GM18873 (cell line): ENCODE data around the gene MAP2K5.

Experiments used
- ATAC-seq: cut with Tn5 transposase; IDR thresholded peaks from one replicate; pipeline ENCODE4 v1.9.1; 2021; ENCODE audit warnings: mild to moderate bottlenecking, moderate library complexity, moderate number of reproducible peaks; ENCODE audit not compliant: unreplicated experiment, low FRiP score

The MAP2K5 gene

GRCh38 chr15:67542420-67543347, at the start of gene MAP2K5:
MAP2K5 (plus strand) TSS chr15:67542703; CDS start chr15:67543336, 633 bp downstream.
- ATAC-seq = no peak

DNA sequence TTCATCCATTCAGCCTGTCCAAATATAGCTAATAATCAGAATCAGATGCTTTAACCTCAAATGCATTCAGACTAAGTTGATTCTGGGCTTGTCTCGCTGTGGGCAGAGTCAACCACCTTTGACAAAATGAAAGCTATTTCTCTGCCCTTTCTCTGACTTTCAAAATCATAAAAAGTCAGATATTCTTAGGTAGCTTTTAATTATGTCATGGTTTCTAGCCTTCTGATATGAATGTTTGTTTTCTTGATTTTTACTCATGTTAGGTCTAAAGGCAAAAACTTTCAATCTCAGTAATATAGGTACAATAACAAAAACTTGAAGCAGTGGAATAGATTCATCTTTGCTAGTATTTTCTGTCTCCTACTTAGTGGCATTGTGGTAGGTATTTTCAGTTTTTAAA, 46.9 kb upstream of the MAP2K5 start:
- no peak for ATAC-seq

- no peak for ATAC-seq
Observed at GRCh38 chr15:67501177-67501835, 41.2 kb upstream of the MAP2K5 start.

- ATAC-seq = no peak
Observed at GRCh38 chr15:67501836-67502461, 40.6 kb upstream of the MAP2K5 start.

GRCh38 chr15:67504056-67504455, 38.4 kb upstream of the MAP2K5 start:
- ATAC-seq = no peak

GRCh38 chr15:67504796-67505195, 37.7 kb upstream of the MAP2K5 start:
- ATAC-seq = no peak

DNA sequence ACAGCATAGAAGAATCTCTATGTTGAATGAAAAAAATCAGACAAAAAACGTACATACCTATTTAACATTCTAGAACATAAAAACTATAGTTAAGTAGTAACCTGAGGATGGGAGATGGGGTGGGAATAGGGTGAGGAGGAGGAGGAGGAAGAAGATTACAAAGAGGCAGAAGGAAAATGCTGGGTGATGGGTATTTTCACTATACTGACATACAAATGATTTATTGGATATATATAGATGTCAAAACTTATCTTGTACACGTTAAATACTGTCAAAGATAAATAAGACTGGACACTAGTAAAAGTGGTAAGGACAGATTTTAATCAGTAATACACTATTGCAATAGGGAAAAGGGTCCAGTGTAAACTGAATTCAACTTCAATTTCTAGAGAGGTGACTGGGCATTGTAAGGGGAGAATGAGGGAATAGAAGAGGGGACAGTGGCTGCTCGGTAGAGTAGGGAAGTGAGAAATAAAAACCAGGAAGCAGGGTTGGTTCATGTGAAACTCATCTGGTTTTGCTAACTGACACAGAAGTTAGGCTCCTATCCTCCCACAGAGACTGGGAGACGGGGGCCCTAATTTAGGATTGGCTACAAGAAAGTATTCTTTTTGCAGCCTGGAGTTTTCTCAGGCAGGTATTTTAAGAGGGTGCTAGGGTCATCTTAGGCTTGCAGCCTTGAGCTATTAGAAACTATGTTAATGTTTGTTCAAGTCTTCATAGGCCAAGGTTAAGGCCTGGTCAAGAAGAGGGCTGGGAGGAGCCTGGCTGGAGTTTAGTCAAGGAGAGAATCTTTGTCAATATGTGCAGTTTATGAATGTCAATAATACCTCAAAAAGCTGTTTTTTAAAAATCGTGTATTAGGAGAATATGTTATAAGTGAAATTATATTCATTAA, 36.6 kb upstream of the MAP2K5 start:
- ATAC-seq = no peak

DNA sequence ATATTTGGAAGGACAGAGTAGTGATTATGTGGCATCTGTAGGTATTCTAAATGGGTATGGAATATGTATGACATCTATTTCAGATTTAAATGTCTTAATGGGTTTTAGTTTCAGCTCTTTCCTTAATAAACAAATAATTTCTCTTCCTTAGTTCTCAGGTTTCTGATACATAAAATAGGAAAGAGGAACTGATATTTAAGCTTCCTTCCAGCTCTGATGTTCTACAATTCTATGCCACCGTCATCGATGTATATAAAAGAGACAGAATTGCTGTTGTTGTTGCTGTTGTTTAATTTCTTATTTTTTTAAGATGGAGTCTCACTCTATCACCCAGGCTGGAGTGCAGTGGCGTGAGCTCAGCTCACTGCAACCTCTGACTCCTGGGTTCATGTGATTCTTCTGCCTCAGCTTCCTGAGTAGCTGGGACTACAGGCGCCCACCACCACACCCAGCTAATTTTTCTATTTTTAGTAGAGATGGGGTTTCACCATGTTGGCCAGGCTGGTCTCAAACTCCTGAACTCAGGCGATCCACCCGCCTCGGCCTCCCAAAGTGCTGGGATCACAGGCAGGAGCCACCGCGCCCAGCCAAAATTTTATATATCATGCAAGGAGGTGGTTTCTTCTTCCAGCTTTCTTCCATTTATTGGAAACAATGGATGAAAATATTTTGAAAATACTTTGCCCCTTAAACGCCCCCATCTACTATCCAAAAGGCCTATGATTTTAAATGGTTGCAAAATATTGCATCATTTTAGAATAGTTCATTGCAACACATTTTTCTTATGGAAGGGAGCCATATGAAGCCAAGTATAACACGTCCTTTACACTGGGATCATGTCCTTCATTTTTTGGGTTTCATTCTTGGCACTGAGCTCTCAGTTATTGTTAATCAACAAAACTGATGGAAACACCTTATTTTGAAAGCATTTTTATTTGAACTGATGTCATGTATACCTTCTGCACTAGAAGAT, 35.4 kb upstream of the MAP2K5 start:
- ATAC-seq = no peak

DNA sequence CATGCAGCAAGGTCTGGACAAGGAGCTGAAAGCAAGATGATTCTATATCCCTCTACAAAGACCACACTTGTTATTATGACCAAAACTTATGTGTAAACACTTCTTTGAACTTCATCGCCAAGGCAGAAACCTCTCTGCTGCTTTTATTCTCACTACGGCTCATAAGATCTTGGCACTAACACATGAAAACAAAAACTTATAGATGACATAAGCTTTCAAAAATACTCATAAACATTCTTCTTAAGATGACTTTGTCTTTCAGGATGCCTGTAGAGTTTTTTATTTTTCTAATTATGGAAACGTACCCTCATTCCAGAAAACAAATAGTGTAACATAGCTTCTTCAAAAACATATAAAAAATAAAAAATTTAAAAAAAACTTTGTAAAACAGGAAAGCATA, 34.1 kb upstream of the MAP2K5 start:
- ATAC-seq = no peak

DNA sequence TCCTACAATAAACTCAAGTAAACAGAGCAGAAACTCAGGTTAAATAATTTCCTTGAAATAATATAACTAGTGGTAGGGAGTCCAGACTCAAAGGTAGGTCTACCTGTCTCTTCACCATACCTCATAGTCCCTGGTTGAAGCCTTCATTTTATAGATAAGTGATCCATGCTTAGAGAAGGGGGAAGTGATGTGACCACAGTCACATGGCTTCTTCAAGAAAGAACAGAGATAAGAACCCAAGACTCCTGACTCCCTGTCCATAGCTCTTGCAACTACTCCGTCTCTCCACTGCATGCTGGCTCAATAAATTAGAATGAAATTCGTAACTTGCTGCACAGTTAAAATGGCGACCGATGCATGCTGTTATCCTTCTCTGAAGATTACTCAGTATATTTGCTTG, 32.6 kb upstream of the MAP2K5 start:
- ATAC-seq = no peak

- ATAC-seq = no peak
Observed at GRCh38 chr15:67510597-67511190, 31.8 kb upstream of the MAP2K5 start.

DNA sequence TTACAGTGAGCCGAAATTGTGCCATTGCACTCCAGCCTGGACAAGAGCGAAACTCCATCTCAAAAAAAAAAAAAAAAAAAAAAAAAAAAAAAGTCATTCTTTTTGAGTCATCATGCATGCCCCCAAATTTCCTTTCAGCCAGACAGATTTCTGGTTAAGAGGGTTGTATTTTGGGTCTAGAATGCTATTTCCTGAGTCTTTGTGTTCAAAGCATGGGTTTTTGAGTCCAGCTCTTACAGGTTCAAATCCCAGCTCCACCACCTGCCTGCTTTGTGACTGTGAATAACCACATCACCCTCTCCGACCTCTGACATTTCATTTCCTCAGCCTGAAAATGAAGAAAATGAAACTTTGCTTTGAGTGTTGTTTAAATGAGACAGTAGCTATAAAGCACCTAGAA, 30.9 kb upstream of the MAP2K5 start:
- ATAC-seq = no peak

DNA sequence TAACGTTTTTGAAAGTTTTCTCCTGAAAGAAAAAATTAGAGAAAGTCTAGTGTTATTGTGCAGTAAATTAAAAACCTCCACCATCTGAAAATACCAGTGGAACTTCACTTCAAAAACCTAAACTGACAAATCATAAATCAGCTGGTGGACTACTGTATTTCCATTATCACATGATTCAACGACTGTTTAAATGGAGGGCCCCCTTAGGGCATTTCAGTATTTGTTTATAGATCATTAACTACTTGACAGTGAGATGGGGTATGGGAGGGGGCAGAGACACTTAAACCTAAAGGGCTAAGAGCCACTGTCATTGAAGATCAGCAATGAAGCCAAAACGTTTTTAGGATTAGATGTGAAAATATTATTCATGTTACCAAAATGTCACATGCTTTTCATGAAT, 30.4 kb upstream of the MAP2K5 start:
- ATAC-seq = no peak

- ATAC-seq = no peak
Observed at GRCh38 chr15:67512933-67513714, 29.4 kb upstream of the MAP2K5 start.

DNA sequence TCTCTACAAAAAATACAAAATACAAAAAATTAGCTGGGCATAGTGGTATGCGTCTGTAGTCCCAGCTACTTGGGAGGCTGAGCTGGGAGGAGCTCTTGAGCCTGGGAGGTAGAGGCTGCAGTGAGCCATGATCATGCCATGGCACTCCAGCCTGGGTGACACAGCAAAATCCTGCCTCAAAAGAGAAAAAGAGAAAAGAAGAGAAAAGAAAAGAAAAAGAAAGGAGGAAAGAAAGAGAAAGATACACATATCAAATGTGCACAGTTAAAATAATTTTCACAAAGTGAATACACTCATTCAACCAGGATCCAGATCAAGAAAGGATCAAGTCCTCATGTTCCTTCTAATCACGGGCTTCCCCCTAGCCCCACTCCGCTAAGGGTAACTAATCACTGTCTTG, 27.4 kb upstream of the MAP2K5 start:
- no peak for ATAC-seq

- ATAC-seq = no peak
Observed at GRCh38 chr15:67515557-67515956, 26.9 kb upstream of the MAP2K5 start.

DNA sequence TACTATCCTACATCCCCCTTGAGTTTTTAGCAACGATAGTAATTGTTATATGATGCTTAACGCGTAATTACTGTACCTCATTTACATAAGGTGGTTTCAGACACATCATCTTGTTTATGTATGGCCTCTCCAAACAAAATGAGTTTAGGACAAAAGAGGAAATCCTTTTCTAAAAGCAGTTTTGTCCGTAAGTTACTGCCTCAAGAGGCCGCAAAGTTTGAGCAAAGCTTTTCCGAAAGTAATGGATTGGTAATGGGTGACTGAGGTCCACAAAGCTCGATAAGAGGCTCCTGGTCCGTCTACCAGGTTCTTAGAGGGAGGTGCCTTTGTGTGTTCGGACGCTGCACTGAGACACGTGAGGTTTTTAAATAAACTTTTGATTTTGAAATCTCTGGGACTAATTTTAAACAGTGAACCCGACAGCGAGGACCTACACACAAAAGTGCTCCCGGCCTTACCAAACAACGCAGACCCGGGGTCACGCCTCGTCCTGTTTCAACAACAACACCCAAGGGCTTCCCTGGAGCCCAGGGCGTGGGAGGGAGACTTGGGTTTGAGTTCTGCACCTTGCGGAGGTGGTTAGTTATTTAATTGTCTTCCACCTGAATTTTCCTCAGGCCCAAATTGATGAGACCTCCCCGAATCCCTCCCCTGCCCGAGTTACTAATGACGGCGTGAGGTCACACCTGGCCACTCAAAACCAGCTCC, 22.0 kb upstream of the MAP2K5 start:
- ATAC-seq = no peak
